DMS153 treated with DMSO at 0.1 percent for 48 hours (cell line): ENCODE measurements around the gene SLC12A3.

ENCODE experiments used
- DNase-seq: peaks from one replicate; lab custom pipeline; 2025; ENCODE audit not compliant: unreplicated experiment; lab: John Stamatoyannopoulos, UW

The SLC12A3 gene

GRCh38 chr16:56864960-56865359, at the start of gene SLC12A3:
TSS of gene SLC12A3 (plus strand) at chr16:56865207. CDS start at chr16:56865236, 29 bp downstream.
- DNase-seq = no peak

- DNase-seq = no peak
Measured at GRCh38 chr16:56815721-56816120, 49.3 kb upstream of the SLC12A3 start.

- no peak for DNase-seq
Measured at GRCh38 chr16:56817056-56817455, 48.0 kb upstream of the SLC12A3 start.

GRCh38 chr16:56817938-56818337, 47.1 kb upstream of the SLC12A3 start:
- DNase-seq = no peak

GRCh38 chr16:56823081-56823733, 41.8 kb upstream of the SLC12A3 start:
- DNase-seq = no peak

GRCh38 chr16:56824331-56824730, 40.7 kb upstream of the SLC12A3 start:
- no peak for DNase-seq

- no peak for DNase-seq
Measured at GRCh38 chr16:56824804-56825203, 40.2 kb upstream of the SLC12A3 start.

GRCh38 chr16:56825826-56826225, 39.2 kb upstream of the SLC12A3 start:
- no peak for DNase-seq

- no peak for DNase-seq
Measured at GRCh38 chr16:56828647-56829046, 36.4 kb upstream of the SLC12A3 start.

- DNase-seq = no peak
Measured at GRCh38 chr16:56830669-56831068, 34.3 kb upstream of the SLC12A3 start.

GRCh38 chr16:56832768-56833167, 32.2 kb upstream of the SLC12A3 start:
- no peak for DNase-seq

- DNase-seq = no peak
Measured at GRCh38 chr16:56833243-56833970, 31.6 kb upstream of the SLC12A3 start.

GRCh38 chr16:56835320-56835719, 29.7 kb upstream of the SLC12A3 start:
- DNase-seq = no peak

GRCh38 chr16:56836410-56837230, 28.4 kb upstream of the SLC12A3 start:
- no peak for DNase-seq

- DNase-seq = no peak
Measured at GRCh38 chr16:56838622-56839337, 26.2 kb upstream of the SLC12A3 start.

GRCh38 chr16:56841233-56841632, 23.8 kb upstream of the SLC12A3 start:
- no peak for DNase-seq

- DNase-seq = no peak
Measured at GRCh38 chr16:56841659-56842058, 23.3 kb upstream of the SLC12A3 start.

GRCh38 chr16:56842133-56842532, 22.9 kb upstream of the SLC12A3 start:
- no peak for DNase-seq

GRCh38 chr16:56844056-56844455, 21.0 kb upstream of the SLC12A3 start:
- no peak for DNase-seq

GRCh38 chr16:56847173-56847910, 17.7 kb upstream of the SLC12A3 start:
- DNase-seq = no peak
